ENCODE data around the gene LAMB1.

GRCh38 chr7:108027239-108027638 lies 24.3 kb upstream of the LAMB1 start:
- TF ChIP-seq, protein P1, sequence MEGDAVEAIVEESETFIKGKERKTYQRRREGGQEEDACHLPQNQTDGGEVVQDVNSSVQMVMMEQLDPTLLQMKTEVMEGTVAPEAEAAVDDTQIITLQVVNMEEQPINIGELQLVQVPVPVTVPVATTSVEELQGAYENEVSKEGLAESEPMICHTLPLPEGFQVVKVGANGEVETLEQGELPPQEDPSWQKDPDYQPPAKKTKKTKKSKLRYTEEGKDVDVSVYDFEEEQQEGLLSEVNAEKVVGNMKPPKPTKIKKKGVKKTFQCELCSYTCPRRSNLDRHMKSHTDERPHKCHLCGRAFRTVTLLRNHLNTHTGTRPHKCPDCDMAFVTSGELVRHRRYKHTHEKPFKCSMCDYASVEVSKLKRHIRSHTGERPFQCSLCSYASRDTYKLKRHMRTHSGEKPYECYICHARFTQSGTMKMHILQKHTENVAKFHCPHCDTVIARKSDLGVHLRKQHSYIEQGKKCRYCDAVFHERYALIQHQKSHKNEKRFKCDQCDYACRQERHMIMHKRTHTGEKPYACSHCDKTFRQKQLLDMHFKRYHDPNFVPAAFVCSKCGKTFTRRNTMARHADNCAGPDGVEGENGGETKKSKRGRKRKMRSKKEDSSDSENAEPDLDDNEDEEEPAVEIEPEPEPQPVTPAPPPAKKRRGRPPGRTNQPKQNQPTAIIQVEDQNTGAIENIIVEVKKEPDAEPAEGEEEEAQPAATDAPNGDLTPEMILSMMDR (conservative IDR thresholded peaks at IDR 0.05; ENCODE audit: low read length), result no peak
- TF ChIP-seq EZH2phosphoT487 (IDR thresholded peaks at IDR 0.05; ENCODE audit: borderline replicate concordance, low read depth, low read length), result no peak
